ENCODE measurements around the gene CST9. TPM values are rescaled to one million over a fixed set of nuclear protein-coding genes. Genes with fewer than 3 reads are reported as not detected.

The CST9 gene
- total and polyA plus RNA-seq, 2 of the 13 experiments (the other 11 are each of a cell fraction or from before 2014, with no cell fraction given): 0.07 TPM; not detected in 1

DNA sequence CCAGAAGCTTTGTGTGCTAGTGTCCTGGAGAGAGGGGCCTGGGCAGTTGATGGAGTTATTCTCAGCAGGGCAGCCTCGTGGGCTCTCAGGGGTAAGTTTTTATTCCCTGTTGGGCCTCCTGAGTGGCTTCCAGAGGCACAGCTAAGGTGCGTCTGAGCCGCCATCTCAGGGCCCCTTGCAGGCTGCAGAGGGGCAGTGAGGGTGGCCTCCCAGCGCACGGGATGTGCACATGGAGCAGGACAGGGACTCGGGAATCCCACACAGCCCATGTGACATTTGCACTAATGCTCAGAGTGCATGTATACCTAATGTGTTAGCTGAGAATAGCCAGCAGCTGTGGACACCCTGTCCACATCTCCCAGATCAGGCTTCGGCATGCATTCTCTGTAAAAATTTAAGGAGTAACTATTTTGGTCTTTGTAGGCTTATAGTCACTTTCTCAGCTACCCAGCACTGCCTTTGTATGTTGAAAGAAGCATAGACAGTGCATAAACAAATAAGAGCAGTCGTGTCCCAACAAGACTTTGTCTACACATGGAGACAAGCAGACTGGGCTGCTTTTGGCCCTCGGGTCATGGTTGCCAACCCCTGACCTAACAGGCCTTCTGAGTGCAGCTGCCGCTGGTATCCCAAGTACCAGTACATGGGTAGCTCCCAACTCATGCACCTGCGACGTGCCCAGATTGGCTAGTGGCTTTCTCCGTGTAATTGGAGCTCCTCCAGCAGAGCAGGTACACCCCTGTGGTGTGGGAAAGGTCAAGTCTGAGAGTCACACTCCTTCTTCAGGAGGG, 18.8 kb downstream of the CST9 start (continued):
- TF ChIP-seq, protein P1, sequence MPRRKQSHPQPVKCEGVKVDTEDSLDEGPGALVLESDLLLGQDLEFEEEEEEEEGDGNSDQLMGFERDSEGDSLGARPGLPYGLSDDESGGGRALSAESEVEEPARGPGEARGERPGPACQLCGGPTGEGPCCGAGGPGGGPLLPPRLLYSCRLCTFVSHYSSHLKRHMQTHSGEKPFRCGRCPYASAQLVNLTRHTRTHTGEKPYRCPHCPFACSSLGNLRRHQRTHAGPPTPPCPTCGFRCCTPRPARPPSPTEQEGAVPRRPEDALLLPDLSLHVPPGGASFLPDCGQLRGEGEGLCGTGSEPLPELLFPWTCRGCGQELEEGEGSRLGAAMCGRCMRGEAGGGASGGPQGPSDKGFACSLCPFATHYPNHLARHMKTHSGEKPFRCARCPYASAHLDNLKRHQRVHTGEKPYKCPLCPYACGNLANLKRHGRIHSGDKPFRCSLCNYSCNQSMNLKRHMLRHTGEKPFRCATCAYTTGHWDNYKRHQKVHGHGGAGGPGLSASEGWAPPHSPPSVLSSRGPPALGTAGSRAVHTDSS (CRISPR knock-in tag; conservative IDR thresholded peaks at IDR 0.05): no peak
- TF ChIP-seq, protein P2, sequence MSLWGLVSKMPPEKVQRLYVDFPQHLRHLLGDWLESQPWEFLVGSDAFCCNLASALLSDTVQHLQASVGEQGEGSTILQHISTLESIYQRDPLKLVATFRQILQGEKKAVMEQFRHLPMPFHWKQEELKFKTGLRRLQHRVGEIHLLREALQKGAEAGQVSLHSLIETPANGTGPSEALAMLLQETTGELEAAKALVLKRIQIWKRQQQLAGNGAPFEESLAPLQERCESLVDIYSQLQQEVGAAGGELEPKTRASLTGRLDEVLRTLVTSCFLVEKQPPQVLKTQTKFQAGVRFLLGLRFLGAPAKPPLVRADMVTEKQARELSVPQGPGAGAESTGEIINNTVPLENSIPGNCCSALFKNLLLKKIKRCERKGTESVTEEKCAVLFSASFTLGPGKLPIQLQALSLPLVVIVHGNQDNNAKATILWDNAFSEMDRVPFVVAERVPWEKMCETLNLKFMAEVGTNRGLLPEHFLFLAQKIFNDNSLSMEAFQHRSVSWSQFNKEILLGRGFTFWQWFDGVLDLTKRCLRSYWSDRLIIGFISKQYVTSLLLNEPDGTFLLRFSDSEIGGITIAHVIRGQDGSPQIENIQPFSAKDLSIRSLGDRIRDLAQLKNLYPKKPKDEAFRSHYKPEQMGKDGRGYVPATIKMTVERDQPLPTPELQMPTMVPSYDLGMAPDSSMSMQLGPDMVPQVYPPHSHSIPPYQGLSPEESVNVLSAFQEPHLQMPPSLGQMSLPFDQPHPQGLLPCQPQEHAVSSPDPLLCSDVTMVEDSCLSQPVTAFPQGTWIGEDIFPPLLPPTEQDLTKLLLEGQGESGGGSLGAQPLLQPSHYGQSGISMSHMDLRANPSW (CRISPR knock-in tag; IDR thresholded peaks at IDR 0.05; ENCODE audit: borderline replicate concordance): no peak
- TF ChIP-seq ERF (CRISPR knock-in tag; IDR thresholded peaks at IDR 0.05) (peak; percentile 34; the same call in 1 of the 2 replicates), MIXL1 (CRISPR knock-in tag; IDR thresholded peaks at IDR 0.05) (peak; percentile 52; the same call in 1 of the 2 replicates), MED1 (CRISPR knock-in tag; IDR thresholded peaks at IDR 0.05) (peak; percentile 69), ZNF274 (CRISPR knock-in tag; IDR thresholded peaks at IDR 0.05) (no peak), RFX3 (CRISPR knock-in tag; IDR thresholded peaks at IDR 0.05) (no peak), ZNF747 (CRISPR knock-in tag; IDR thresholded peaks at IDR 0.05; ENCODE audit: borderline replicate concordance) (peak; percentile 54; the same call in 1 of the 2 replicates), SATB2 (CRISPR knock-in tag; IDR thresholded peaks at IDR 0.05) (no peak), GATAD1 (CRISPR knock-in tag; IDR thresholded peaks at IDR 0.05) (peak; percentile 46; the same call in 1 of the 2 replicates), MAFF (IDR thresholded peaks at IDR 0.05; ENCODE audit: low read depth, low read length) (no peak), ZNF331 (CRISPR knock-in tag; IDR thresholded peaks at IDR 0.05) (peak; percentile 49; the same call in 1 of the 2 replicates), ZNF782 (CRISPR knock-in tag; IDR thresholded peaks at IDR 0.05; ENCODE audit: borderline replicate concordance) (no peak)
- TF ChIP-seq, protein P3, sequence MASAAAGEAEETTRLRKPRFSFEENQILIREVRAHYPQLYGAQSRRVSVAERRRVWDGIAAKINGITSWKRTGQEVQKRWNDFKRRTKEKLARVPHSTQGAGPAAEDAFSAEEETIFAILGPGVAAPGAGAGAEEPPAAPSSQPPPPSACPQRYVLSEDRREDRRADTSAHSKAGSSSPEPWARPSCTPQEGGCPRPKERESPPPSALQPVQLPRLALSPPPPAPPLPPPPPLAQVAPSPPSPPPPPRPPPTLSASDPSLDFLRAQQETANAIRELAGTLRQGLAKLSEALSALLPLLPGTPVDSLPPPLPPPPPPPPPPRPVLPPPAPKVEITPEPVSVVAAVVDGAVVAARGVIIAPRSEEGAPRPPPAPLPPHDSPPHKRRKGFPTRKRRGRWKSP (CRISPR knock-in tag; IDR thresholded peaks at IDR 0.05): no peak
- TF ChIP-seq, protein P4, sequence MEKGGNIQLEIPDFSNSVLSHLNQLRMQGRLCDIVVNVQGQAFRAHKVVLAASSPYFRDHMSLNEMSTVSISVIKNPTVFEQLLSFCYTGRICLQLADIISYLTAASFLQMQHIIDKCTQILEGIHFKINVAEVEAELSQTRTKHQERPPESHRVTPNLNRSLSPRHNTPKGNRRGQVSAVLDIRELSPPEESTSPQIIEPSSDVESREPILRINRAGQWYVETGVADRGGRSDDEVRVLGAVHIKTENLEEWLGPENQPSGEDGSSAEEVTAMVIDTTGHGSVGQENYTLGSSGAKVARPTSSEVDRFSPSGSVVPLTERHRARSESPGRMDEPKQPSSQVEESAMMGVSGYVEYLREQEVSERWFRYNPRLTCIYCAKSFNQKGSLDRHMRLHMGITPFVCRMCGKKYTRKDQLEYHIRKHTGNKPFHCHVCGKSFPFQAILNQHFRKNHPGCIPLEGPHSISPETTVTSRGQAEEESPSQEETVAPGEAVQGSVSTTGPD (CRISPR knock-in tag; IDR thresholded peaks at IDR 0.05): no peak
- TF ChIP-seq, protein P5, sequence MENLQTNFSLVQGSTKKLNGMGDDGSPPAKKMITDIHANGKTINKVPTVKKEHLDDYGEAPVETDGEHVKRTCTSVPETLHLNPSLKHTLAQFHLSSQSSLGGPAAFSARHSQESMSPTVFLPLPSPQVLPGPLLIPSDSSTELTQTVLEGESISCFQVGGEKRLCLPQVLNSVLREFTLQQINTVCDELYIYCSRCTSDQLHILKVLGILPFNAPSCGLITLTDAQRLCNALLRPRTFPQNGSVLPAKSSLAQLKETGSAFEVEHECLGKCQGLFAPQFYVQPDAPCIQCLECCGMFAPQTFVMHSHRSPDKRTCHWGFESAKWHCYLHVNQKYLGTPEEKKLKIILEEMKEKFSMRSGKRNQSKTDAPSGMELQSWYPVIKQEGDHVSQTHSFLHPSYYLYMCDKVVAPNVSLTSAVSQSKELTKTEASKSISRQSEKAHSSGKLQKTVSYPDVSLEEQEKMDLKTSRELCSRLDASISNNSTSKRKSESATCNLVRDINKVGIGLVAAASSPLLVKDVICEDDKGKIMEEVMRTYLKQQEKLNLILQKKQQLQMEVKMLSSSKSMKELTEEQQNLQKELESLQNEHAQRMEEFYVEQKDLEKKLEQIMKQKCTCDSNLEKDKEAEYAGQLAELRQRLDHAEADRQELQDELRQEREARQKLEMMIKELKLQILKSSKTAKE (CRISPR knock-in tag; IDR thresholded peaks at IDR 0.05; ENCODE audit: borderline replicate concordance): peak; percentile 1; the same call in 1 of the 2 replicates
- TF ChIP-seq, protein P6, sequence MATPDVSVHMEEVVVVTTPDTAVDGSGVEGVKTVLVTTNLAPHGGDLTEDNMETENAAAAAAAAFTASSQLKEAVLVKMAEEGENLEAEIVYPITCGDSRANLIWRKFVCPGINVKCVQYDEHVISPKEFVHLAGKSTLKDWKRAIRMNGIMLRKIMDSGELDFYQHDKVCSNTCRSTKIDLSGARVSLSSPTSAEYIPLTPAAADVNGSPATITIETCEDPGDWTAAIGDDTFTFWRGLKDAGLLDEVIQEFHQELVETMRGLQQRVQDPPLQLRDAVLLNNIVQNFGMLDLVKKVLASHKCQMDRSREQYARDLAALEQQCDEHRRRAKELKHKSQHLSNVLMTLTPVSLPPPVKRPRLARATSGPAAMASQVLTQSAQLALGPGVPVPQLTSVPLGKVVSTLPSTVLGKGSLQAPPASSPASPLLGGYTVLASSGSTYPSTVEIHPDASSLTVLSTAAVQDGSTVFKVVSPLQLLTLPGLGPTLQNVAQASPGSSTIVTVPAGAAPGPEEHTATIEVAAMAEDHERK (CRISPR knock-in tag; IDR thresholded peaks at IDR 0.05; ENCODE audit: low read depth): no peak

Measured in HepG2 (cell line).